ENCODE results near the gene XCR1.
"Not testable (repeated sequence)": the region's sequence is repeated elsewhere in the genome, so short reads cannot be mapped to it uniquely, and the experiment has no call there.

XCR1 gene, protein sequence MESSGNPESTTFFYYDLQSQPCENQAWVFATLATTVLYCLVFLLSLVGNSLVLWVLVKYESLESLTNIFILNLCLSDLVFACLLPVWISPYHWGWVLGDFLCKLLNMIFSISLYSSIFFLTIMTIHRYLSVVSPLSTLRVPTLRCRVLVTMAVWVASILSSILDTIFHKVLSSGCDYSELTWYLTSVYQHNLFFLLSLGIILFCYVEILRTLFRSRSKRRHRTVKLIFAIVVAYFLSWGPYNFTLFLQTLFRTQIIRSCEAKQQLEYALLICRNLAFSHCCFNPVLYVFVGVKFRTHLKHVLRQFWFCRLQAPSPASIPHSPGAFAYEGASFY

DNA sequence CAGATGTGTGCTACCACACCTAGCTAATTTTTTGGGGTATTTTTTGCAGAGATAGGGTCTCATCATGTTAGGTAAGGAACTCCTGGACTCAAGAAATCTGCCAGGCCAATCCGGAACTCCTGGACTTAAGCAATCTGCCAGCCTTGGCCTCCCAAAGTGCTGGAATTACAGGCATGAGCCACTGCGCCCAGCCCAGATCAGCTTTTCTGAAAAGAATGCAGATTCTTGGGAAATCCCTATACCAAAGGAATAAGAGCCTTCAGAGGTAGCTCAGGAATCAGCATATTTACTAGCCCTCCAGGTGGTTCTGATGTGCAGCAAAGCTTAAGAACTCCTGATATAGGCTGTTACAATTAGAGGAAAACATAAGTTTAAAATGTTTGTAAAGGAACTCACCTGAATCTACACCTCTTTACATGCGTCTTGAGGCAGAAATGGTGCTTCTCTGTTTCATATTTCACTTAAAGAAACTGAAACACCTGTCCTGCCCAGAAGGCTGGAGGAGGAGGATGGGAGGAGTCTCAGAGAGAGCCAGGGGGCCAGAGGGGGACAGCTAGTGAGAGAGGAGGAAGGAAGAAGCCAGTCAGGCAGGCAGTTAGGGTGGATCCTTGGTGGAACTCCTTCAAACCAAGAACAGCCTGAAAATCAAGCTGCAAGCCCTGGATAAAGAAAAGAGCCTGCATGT, at the start of gene XCR1:
Gene XCR1, minus strand, starts transcription at position 463 of the 685 bp plus-strand sequence. CDS start 5,536 bp downstream, outside the sequence.
- DNase-seq = no peak

GRCh38 chr3:46076606-46077005, 49.3 kb upstream of the XCR1 start:
- no peak for DNase-seq

DNA sequence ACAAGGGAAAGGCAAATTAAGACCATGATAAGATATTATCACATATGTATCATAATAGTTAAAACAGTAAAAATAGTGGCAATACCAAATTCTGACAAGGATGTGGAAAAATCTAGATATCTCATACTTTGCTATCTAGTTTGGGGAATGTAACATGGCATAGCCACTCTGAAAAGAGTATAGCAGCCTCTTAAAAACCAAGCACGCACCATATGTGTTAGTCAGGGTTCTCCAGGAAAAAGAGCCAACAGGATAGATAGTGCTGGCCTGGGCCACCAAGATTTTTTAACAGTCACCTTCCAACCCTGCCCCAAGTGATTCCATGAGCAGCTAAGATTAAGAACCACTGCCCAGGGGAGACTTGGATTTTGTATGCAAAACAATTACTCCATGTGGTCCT, 48.5 kb upstream of the XCR1 start:
- DNase-seq = no peak

- DNase-seq = no peak
Observed at GRCh38 chr3:46071222-46071858, 44.1 kb upstream of the XCR1 start.

GRCh38 chr3:46070595-46071093, 43.4 kb upstream of the XCR1 start:
- no peak for DNase-seq

DNA sequence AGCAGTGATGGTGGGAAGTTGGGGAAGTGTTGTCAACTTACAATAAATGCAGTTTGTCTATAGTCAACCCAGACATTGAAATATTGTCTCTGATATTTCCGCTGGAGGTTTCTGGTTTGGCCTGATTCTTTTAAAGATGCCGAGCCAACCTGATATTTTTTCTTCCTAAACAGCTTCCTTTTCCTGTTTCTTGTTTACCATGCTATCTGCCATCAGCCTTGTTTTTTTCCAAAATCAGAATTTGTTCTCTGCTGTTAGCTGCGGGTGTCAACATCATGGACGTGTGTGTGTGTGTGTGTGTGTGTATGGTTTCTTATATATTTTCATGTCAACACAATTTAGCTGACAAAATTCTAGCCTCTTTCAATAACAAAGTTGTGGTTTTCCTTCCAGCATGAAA, 41.2 kb upstream of the XCR1 start:
- no peak for DNase-seq

DNA sequence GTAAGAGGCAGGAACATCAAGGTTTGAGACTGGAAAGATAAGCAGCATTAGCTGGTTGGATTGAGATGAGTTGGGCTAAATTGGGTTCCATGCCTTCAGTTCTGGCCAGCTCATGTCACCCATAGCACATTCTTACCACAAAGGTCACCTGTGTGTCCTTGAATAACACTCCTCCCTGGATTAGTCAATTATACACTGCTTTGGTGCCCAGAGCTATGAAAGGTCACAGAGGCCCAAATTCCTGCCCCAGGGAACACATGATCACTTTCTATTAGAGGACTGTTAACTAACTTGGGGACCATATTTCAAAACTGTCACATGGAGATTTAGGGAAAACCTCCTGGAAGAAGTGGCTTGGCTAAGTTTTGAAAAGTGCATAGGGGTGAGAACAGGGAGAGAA, 40.1 kb upstream of the XCR1 start:
- DNase-seq = no peak

GRCh38 chr3:46065750-46066256, 38.5 kb upstream of the XCR1 start:
- DNase-seq = no peak

DNA sequence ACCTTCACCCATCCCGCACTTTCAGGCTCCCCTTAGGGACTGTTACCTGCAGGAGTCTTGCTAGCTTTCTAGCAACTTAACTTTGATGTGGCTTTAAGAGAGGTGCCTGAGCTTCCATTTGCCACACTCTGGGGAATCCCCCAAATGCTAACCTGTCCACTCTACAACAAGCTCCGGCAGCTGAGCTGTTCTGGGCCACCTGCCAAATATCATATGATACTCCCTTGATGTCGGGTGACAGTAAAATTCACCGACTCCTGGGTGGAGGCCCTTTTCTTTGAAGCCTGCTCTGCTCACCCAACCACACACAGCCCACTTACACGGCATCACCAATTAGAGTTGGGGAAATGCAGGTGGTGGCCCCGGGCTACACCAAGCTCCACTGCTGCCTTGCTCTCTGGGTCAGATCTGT, 38.0 kb upstream of the XCR1 start:
- peak; percentile 85 for DNase-seq

GRCh38 chr3:46062679-46063078, 35.4 kb upstream of the XCR1 start:
- DNase-seq = no peak

GRCh38 chr3:46061887-46062286, 34.6 kb upstream of the XCR1 start:
- no peak for DNase-seq

DNA sequence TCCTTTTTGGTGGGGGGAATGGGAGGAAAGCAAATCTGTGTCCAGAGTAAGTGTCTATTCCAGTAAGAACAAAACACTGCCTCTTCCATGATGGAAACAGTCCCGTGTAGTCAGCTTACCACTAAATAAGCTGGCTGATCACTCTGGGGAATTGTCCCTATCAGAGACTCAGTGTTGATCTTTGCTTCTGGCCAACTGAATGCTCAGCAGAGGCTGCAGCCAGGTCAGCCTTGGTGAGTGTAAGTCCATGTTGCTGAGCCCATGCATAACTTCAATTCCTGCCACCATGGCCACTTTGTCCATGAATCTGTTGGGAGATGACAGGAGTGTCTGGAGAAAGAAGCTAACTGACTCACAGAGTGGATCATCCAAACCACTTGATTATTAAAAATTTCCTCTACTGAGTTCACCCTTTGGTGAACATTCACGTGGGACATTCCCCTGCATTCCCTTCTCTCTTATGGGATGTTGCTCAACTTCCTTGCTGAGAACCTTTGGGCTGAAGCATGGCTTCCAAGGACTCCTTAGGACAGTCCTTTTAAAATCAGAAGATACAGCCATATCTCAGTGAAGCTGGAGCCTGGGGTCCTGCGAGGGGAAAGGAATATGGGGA, 33.9 kb upstream of the XCR1 start:
- DNase-seq = no peak

- DNase-seq = no peak
Observed at GRCh38 chr3:46060551-46060950, 33.3 kb upstream of the XCR1 start.

DNA sequence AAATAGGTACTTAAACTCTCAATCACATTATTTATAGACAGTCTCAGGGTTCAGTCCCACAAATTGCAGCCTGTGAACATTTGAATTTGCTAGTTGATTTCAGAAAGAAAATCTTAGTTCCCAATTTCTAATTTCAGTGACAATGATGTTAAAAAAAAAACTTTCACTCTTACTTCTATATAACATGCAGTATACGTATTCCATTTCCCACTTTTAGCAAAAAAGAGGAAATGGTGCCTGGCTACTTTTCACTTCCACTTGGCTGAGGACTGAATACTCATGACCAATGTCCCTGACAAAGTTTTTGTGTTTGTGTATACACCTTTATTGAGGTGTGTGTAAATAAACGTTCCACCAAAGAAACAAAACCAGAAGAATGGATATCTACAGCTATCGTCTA, 32.1 kb upstream of the XCR1 start:
- DNase-seq = no peak

- no peak for DNase-seq
Observed at GRCh38 chr3:46058981-46059380, 31.7 kb upstream of the XCR1 start.

GRCh38 chr3:46057716-46058115, 30.4 kb upstream of the XCR1 start:
- no peak for DNase-seq

DNA sequence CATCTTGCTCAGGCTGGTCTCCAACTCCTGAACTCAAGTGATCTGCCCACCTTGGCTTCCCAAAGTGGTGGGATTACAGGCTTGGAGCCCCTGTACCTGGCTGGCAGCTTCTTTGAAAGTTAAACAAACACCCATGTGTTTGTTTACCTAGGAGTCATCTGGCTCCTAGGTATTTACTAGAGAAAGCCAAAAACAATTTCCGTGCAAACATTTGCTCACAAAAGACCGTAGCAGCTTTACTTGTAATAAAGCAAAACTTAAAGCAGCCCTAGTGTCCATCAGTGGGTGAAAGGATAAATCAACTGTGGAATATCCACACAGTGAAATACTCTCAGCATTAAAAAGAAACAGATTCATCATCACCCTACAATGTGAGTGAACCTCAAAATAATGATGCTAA, 29.4 kb upstream of the XCR1 start:
- no peak for DNase-seq

- not testable (repeated sequence) for DNase-seq
Observed at GRCh38 chr3:46053761-46054515, 26.7 kb upstream of the XCR1 start.

GRCh38 chr3:46053265-46053664, 26.0 kb upstream of the XCR1 start:
- not testable (repeated sequence) for DNase-seq

GRCh38 chr3:46052531-46052930, 25.2 kb upstream of the XCR1 start:
- no peak for DNase-seq

- no peak for DNase-seq
Observed at GRCh38 chr3:46049093-46049492, 21.8 kb upstream of the XCR1 start.

DNA sequence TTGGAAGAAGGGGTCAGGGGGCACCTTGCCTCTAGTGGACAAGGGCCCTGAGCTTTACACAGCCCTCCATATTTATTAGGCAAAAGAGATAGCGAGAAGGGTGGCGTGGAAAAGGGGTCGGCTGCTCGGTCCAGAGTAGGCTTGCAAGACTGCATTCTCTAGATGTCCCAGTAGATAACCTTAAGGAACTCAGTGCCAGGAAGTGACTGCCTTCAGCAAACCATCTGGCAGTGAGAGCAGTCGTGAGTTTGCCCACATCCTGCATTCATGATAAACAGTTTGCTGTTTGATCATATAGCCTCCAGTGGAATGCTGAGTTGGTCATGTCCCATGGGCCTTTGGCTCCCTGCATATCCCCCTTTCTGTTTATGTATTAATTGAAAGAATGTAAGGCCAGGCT, 18.9 kb upstream of the XCR1 start:
- not testable (repeated sequence) for DNase-seq

All from NCI-H1092 treated with DMSO at 0.1 percent for 48 hours (cell line).